ENCODE data around the gene ZNF175.

DNA sequence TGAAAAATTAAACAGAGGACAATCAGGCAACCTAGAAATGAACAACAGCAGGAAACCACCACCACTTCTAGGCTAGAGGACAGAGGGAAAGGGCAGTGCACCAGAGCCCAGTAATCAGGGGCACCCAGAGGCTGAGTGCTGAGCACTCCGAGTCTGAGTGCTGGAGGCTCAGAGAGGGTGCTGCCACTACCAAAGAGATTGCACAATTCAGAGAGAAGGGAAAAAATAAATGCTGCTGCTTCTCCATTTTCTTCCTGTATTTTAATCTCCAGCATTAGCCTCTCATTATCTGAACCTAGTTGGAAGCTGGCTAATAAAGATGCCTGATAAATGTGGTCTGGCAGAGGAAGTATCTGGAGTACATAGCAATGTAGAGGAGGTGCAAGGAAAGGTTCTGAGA lies 11.8 kb upstream of the ZNF175 start:
- TF ChIP-seq, protein P1, sequence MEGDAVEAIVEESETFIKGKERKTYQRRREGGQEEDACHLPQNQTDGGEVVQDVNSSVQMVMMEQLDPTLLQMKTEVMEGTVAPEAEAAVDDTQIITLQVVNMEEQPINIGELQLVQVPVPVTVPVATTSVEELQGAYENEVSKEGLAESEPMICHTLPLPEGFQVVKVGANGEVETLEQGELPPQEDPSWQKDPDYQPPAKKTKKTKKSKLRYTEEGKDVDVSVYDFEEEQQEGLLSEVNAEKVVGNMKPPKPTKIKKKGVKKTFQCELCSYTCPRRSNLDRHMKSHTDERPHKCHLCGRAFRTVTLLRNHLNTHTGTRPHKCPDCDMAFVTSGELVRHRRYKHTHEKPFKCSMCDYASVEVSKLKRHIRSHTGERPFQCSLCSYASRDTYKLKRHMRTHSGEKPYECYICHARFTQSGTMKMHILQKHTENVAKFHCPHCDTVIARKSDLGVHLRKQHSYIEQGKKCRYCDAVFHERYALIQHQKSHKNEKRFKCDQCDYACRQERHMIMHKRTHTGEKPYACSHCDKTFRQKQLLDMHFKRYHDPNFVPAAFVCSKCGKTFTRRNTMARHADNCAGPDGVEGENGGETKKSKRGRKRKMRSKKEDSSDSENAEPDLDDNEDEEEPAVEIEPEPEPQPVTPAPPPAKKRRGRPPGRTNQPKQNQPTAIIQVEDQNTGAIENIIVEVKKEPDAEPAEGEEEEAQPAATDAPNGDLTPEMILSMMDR (IDR thresholded peaks at IDR 0.05; ENCODE audit: low read depth, low read length, poor library complexity, severe bottlenecking), result no peak
- no peak for TF ChIP-seq EZH2phosphoT487 (IDR thresholded peaks at IDR 0.05; ENCODE audit: borderline replicate concordance, low read length)
